Pancreas (tissue), 10 donors: ENCODE data around the gene KIF13A. TPM values are rescaled to one million over a fixed set of nuclear protein-coding genes. Genes with fewer than 3 reads are reported as not detected.

Source experiments
- ATAC-seq, 4 donors: fragments of 200-7000 bp; cut with Tn5 transposase; one replicate each; pipeline versions ENCODE4 v1.8.0 to v1.9.1; 2020; ENCODE audit warnings: mild to moderate bottlenecking in 4 of 4, moderate library complexity in 4 of 4
- DNase-seq, 6 donors: peaks; one replicate each; pipeline ENCODE4 v3.0.0-alpha.2; 2020
- FAIRE-seq: peaks from 2 replicates; lab custom pipeline; 2012; peaks lifted over from hg19 to GRCh38; lab: Jason Lieb, UNC
- H3K27ac ChIP-seq, 4 donors: fragments of 200-600 bp; sonication (generic); 1 replicate in 3 of 4; 2 replicates in 1 of 4; pipeline versions ENCODE4 v1.5.0 to v1.8.0; 2020
- H3K27me3 ChIP-seq, 4 donors: fragments of 200-600 bp; one replicate each; pipeline ENCODE4 v1.8.0; 2021
- H3K36me3 ChIP-seq, 3 donors: fragments of 200-600 bp; sonication (generic) in 1 of 3; one replicate each; pipeline versions ENCODE4 v1.5.0 to v1.8.0; 2020 to 2021
- H3K4me1 ChIP-seq, 3 donors: fragments of 200-600 bp; one replicate each; pipeline ENCODE4 v1.8.0; 2021
- H3K4me3 ChIP-seq, 4 donors: fragments of 200-600 bp; sonication (generic) in 2 of 4; one replicate each; pipeline versions ENCODE4 v1.5.0 to v1.8.0; 2020 to 2021
- H3K9me3 ChIP-seq, 4 donors: fragments of 200-600 bp; one replicate each; pipeline ENCODE4 v1.8.0; 2021
- CTCF ChIP-seq, 4 donors: fragments of 200-600 bp; sonication (generic) in 3 of 4; IDR thresholded peaks; one replicate each; pipeline versions ENCODE4 v1.5.0 to v1.8.0; 2021; ENCODE audit warnings: antibody characterized with exemption in 4 of 4
- WGBS, 2 donors: extraction: QIAGEN DNeasy Blood & Tissue Kit; methylation state at CpG; one replicate each; pipeline ENCODE4 v1.1.7; 2013; 5-methylcytosine and 5-hydroxymethylcytosine counted together
- intact Hi-C, 3 donors: fragments of 100-400 bp; cut with DNase I; formaldehyde crosslinking; loops; one replicate each; pipeline versions ENCODE4 v1.11.1 to v1.14.2; 2022
- polyA plus RNA-seq, 2 donors: library from polyadenylated mRNA; stranded (reverse); fragments of 200-250 nt; gene quantifications; one replicate each; pipeline ENCODE4 v1.2.3, GENCODE V29; 2013
- total RNA-seq, 6 donors: library from RNA; stranded (reverse); fragmentation: NEBNext Ultra II Directional in 4 of 6; extraction: Animal tissue kit (Norgen Biotek cat#: 25700) in 4 of 6; gene quantifications; one replicate each; pipeline versions ENCODE4 v1.2.1 to v1.2.4, GENCODE V29; 2021 to 2023
- donor health status: healthy with polysubstance abuse.
- donor health status: DM: no; HTN: no; CAD: no; lungs with moderate emphysema.
- donor health status: DM: no; HTN: no; CAD: no.
- donor health status: control.
- donor health status: control.
- donor health status: Bipolar disorder and iron deficiency.
- donor health status: DM: yes; HTN: yes; CAD: no.
- donor health status: DM: no; HTN: no; CAD: no.
- donor health status: DM: no; HTN: no; CAD: no.
- donor health status: DM: yes; HTN: yes; CAD: no.

The KIF13A gene
- total and polyA plus RNA-seq, 8 donors: 7.3 to 18.1 (median 12.5) TPM

- no peaks in the 10 kb centered on the region for H3K27me3 ChIP-seq
- no peak overlapping the region for H3K27ac ChIP-seq
- no peak for DNase-seq
- no peaks in the 10 kb centered on the region for H3K4me1 ChIP-seq
- H3K4me3 ChIP-seq: no peak overlapping the region
- no peak for TF ChIP-seq CTCF (IDR thresholded peaks at IDR 0.05)
- H3K9me3 ChIP-seq: no peaks in the 10 kb centered on the region
- no peak for ATAC-seq
- FAIRE-seq: no peak
- intact Hi-C loops: no loop called here
- WGBS, 2 donors: 59 to 61% methylated on average over 2 of the region's 2 CpGs
- H3K36me3 ChIP-seq: no peaks in the 10 kb centered on the region
Measured at GRCh38 chr6:17994019-17994418, 6.6 kb upstream of the KIF13A start.

DNA sequence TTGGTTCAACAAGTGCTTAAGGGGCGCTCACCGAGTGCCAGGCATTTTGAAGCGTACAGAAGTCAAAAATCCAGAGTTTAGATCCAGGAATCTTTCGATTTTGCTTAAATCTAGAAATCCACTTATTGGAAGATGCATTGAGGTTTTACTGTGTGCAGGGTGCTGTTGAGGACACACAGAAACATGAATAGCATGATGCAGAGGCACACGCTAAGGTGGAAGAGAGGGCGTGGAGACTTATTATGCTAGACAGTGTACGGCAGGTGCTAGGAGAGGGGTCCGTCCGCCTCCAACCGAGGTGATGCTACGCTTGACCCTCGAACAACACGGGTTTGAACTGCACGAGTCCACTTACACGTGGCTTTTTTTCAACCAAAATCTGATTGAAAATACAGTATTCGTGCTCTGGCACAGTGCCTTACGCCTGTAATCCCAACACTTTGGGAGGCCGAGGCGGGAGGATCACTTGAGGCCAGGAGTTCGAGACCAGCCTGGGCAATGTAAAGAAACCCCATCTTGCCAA is 1.0 kb upstream of the KIF13A start:
- no peak for TF ChIP-seq CTCF (IDR thresholded peaks at IDR 0.05)
- Histone ChIP-seq H3K27ac (peak overlapping the region; percentile 92 to 96 (median 95)), H3K4me3 (peak overlapping the region; percentile 38 to 75 (median 68)), H3K27me3 (no peaks in the 10 kb centered on the region), H3K36me3 (no peaks in the 10 kb centered on the region), H3K4me1 (peaks cover 3 to 15% (median 9%) of the 10 kb centered on the region in 3 donors), H3K9me3 (no peaks in the 10 kb centered on the region)
- DNase-seq (peak in 1 of 6 donors; percentile 21), FAIRE-seq (no peak), ATAC-seq (peak; percentile 28 to 44 (median 32))
- 11 to 13% methylated on average over 20 of the region's 20 CpGs for WGBS, 2 donors
- intact Hi-C loops: no loop called here

GRCh38 chr6:17987697-17988421 is 424 bp upstream of the KIF13A start:
- Histone ChIP-seq H3K9me3 (no peaks in the 10 kb centered on the region), H3K36me3 (no peaks in the 10 kb centered on the region), H3K27me3 (no peaks in the 10 kb centered on the region), H3K27ac (peak overlapping the region; percentile 92 to 96 (median 95)), H3K4me3 (peak overlapping the region; percentile 38 to 75 (median 68)), H3K4me1 (peaks cover 3 to 15% (median 9%) of the 10 kb centered on the region in 3 donors)
- FAIRE-seq (no peak), ATAC-seq (peak; percentile 73 to 85 (median 76)), DNase-seq (peak; percentile 61 to 85 (median 72))
- intact Hi-C loops: no loop called here
- WGBS, 2 donors: 0% methylated on average over 29 to 78 of the region's 78 CpGs
- no peak for TF ChIP-seq CTCF (IDR thresholded peaks at IDR 0.05)

- no peak for TF ChIP-seq CTCF (IDR thresholded peaks at IDR 0.05)
- intact Hi-C loops: no loop called here
Measured at GRCh38 chr6:17986656-17987446, 584 bp downstream of the KIF13A start.

More at GRCh38 chr6:17986656-17987446, 584 bp downstream of the KIF13A start:
- FAIRE-seq (no peak), DNase-seq (peak; percentile 49 to 82 (median 62)), ATAC-seq (peak; percentile 29 to 70 (median 56))
- 1% methylated on average over 62 to 64 of the region's 65 CpGs for WGBS, 2 donors
- H3K9me3 ChIP-seq: no peaks in the 10 kb centered on the region
- H3K36me3 ChIP-seq: no peaks in the 10 kb centered on the region
- H3K4me3 ChIP-seq: peak overlapping the region; percentile 13 to 75 (median 49)
- H3K27ac ChIP-seq: peak overlapping the region; percentile 39 to 82 (median 71)
- no peaks in the 10 kb centered on the region for H3K27me3 ChIP-seq
- H3K4me1 ChIP-seq: peaks cover 3 to 15% (median 9%) of the 10 kb centered on the region in 3 donors
